Measurements from ENCODE around the gene PCSK4.
A peak's percentile ranks its signal among the peaks of the same experiment; 100 is the strongest.
"Not testable (repeated sequence)": the region's sequence is repeated elsewhere in the genome, so short reads cannot be mapped to it uniquely, and the experiment has no call there.

Gene PCSK4

DNA sequence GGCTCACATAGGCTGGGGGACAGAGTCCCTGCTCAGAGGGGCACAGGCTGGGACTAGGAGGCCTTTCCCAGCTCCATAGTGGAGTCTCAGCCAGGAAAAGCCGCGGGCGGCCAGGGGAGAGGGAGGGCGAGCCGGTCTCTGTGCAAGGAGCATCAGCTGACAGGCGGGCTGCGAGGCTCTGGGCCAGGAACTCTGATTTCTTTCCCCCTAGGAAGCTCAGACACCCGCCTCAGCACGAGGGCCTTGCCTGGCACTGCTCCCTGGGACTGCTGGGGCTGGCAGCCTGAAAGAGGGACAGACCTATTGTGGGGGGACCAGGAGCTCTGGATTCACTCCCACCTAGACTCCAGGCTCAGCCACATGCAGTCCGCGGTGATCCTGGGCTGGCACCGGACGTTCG, 31.5 kb upstream of the PCSK4 start:
- no peak for DNase-seq

- no peak for DNase-seq
These were observed 30.1 kb upstream of the PCSK4 start for GRCh38 chr19:1520203-1520780.

DNA sequence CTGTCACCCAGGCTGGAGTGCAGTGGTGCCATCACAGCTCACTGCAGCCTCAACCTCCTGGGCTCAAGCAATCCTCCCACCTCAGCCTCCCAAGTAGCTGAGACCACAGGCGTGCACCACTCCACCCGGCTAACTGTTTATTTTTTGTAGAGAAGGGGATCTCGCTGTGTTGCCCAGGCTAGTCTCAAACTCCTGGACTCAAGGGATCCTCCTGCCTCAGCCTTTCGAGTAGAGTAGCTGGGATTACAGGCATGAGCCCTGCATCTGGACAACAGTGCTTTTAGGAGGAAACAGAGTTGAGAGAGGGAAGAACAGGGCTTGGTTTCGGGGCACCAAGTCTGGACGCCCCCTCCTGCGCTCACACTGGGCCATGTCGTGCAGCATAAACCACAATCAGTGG, 29.7 kb upstream of the PCSK4 start:
- DNase-seq = not testable (repeated sequence)

DNA sequence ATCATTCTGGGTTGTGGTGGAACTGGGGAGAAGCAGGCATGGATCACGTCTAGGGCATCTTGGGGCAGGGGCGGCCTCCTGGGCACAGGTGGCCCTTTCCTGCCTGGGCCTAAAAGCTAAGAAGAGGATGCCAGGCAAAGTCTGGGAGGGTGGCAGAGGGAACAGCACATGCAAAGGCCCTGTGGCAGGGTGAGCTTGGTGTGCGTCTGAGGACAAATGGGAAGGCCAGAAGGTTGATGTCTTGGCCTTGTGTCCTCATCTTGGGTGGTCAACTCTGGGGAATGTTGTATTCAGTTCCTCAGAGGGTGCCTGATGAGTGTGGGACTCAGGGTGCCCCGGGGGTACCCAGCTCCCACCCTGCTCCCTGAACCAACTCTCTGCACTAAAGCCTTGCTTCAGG, 28.3 kb upstream of the PCSK4 start:
- DNase-seq = no peak

DNA sequence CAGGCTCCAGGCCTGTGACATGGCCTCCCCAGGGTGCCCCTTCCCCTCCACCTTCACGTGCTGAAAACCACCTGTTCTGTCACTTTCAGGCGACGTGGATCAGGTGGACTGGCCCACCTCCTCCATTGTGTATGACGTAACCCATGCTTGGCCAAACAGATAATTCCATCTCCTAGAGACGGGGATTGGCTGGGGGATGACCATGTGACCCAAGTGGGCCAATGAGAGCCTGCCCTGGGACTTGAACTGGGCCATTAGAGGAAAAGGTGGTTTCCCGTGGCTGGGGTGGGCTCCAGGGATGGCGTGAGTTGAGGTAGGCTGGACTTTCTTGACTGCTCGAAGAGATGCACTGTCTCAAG, 26.2 kb upstream of the PCSK4 start:
- DNase-seq = no peak

DNA sequence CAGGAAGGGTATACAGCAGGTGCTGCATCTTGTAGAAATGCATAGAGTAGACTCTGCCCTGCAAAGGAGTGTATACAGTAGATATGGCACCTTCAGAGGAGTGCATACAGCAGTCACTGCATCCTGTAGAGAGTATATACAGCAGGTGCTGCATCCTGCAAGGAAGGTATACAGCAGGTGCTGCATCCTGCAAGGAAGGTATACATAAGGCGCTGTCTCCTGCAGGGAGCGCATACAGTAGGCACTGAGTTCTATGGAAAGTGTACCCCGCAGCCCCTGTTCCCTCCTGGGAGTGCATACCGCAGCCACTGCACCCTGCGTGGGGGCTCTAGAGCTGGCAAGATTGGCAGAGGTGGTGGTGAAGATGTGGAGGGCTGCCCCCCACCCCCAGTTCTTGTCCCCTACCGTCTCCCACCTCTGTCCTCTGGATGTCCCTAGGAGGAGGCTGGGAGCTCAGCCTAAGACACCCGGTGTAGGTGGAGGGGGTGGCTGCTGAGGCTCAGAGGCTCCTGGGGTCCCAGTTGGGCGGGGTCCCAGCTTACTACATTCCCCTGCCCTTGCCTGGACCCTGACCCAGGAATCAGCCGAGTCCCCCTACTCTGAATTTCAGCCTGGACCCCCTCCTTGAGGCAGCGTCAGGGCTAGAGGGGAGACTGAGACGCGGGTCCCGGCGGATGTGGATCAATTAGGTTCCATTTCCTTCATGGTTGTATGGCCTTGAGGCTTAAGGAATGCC, 25.0 kb upstream of the PCSK4 start:
- DNase-seq = no peak

- DNase-seq = no peak
These were observed 24.1 kb upstream of the PCSK4 start for GRCh38 chr19:1514295-1514661.

DNA sequence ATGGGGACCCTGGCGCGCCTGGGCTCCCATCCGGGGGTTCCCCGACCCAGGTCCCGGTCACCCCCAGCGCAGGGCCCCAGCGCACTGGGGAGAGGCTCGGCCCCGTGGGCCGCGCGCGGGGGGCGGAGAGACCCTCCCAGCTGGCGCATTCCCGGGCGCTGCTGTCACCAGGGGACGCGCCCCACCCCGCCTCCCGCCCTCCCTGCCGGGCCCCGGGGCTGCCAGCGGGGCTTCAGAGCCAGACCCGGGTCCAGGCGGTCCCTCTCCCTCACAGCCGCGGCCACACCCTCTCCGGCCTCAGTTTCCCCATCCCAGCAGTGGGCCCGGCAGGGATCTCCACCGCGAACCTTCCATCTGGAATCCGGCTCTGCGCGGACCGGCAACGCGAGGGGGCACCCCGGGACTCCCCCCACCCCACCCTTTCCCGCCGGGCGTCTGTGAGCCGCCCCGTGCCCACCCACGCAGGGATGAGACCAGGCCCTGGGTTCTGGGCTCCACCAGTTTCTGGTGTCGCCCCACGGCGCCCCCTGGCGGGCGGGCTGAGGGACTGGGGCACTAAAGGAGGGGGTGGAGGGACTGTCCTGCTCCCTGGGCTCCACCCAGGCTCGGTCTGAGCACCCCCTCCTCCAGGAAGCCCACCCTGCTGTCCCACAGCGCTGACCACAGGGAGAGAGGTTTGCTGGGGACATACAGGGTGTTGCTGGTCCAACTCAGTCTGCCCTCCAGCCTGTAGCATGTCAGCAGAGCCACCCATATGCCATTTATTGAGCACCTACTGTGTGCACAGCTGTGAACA, 23.5 kb upstream of the PCSK4 start:
- peak; percentile 66 for DNase-seq

DNA sequence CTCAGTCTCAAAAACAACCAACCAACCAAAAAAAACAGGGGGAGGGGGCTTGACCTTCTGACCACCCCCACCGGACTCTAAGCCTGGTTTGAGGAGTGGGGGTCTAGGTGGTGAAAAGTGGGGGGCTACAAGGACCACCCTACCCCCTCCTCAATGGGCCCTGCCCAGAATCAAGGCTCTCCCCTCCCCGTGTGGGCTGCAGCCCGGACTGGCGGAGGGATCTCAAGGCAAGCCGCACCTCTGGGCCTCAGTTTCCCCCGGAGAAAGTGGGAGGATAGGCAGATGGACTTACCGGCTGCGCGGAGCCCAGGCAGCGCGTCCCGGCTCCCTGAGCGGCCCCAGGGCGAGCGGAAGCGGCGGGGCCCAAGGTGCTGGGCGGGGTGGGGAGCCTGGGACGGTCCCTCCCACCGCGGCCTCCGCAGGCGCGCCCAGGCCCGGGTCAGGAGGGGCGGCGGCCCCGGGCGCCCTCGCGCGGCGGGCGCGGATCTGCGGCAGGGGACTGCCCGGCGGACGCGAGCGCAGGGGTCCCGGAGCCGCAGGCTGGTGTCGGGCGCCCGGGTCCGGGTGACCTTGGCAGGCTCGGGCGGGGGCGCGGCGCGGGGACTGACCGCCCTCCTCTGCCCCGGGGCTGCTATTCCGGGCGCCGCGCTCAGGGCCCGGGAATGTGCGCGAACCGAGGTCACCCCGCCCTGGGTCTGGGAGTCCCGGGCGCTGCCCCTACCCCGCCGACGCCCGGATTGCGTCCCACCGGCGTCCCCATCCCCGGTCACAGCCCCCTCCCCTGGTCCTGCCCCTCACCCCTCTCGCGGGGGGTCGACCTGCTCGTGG, 22.7 kb upstream of the PCSK4 start, which contains the start of gene ADAMTSL5:
ADAMTSL5 (minus strand) TSS at position 349 of the 828 bp plus-strand sequence. CDS start 2,076 bp downstream, outside the sequence.
- DNase-seq = peak; percentile 69

DNA sequence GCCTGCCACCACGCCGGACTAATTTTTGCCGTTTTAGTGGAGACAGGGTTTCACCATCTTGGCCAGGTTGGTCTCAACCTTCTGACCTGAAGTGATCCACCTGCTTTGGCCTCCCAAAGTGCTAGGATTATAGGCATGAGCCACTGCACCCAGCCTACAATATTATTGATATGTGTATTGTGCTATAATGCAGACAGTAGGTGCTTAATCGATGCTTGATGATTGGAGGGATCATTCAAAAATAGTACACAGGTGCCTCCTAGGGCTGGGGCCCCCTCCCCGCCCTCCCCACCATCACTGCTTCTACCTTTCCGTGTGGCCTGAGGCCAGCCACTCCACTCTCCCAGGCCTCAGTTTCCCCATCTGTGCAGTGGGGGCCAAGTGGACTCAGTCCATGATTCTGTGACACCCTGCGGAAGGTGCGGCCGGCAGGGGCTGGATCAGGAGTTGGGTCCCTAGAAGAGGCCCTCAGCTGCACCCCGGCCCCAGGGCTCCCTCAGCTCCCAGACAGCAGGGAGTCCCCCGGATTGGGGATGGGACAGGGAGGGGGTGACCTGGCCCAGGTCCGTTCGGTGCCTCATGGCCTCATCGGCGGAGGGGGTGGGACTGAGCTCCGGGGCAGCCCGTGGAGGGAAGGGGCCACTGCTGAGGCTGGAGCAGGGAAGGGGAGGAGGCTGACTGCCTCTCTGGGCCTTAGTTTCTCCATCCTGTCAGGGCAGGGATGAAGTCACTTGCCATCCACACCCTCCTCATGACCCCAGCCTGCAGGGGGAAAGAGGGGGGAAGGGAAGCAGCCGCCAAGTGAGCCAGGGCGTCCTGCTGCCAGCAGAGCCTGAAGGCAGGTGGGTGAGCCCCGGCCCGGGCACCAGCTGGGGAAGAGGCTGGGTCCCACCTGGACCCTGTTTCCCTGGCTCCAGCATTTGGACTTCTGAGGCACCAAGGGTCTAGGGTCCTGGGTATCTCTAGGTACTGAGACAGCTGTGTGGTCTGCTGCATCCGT, 21.5 kb upstream of the PCSK4 start:
- no peak for DNase-seq

- no peak for DNase-seq
These were observed 20.7 kb upstream of the PCSK4 start for GRCh38 chr19:1510807-1511206.

DNA sequence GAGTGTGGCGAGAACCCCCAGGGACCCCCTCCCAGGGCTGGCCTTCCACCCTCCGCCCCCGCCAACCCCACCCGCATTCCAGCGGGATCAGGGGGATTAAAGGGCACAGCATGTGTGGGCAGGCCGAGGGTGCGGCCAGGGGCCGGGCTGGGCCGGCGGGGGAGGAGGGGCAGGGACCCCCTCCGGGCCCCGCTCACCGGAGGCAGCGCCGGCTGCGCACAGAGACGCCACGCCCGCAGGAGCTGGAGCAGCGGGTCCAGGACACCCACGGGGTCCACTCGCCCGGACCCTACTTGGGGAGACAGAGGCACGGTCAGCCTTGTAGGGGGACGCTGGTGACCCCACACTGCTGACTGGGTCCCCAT, 20.3 kb upstream of the PCSK4 start:
- no peak for DNase-seq

DNA sequence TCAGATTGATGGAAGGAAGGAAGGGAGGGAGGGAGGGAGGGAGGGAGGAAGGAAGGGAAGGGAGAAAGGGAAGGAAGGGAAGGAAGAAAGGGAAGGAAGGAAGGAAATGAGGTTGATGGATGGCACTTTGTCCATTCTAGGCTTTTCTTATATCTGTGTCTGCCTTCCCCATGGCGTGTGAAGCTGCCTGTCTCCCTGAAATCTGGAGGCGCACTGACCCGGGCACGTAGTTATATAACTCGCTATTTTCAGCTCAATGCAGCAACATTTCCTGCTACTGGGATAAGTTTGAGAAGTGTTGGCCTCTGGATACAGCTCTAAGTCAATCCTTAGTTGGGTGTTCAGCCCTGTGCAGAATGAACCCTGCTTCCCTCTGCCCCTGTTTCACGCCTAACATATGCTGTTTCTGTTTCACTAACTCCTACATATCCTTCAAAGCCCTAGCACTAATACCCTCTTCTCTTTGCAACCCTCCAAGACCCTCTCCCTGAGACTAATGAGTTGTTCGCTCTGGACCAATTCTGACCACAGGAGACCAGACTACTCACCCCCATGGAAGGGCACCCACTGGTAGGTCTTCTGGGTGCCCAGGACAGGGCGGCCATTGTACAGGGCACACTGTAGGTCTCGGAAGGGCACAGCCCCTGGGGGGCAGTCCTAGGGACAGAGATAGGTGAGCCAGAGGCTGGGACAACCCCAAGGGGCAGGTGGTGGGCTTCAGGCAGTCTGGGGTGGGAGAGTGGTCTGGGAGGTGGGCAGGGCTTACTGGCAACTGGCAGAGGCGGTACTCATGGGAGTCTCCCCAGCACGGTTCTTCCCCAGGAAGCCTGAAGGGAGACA, 19.7 kb upstream of the PCSK4 start:
- DNase-seq = no peak

DNA sequence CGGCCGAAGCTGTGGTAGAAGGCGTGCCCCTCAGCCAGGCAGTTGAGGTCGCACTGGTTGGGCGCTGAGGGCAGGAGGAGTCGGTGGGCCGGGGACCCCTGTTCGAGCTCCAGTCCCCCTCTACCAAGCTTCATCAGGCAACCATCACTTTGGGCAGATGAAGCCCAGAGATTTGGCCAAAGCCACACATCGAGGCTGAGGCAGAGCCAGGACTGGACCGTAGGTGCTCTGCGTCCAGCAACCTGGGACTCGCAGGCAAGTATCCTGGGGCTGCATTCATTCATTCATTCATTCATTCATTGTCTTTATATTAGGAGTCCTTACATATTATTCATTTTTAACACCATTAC, 18.3 kb upstream of the PCSK4 start:
- no peak for DNase-seq

- DNase-seq = peak; percentile 92
These were observed 17.8 kb upstream of the PCSK4 start for GRCh38 chr19:1507763-1508506.

DNA sequence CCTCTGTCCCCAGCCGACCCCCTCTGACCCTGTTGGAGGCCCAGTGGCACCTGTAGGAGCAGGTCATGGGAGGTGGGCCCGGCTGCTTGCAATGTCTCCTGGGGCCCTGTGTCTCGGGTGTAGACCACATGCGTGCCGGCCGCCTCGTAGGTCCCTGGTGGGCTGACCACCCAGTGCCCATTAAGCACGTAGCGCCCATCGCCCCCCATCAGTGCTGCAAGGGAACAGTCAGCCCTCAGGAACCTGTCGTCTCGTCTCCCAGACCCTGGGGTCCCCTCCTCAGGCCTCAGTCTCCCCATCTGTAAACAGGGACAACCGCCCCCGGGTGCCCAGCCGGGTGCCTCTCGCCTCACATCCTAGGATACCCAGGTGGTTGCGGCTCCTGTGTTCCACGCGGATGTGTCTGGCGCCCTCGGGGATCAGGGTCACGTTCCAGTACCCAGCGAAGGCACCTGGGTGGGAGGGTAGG, 17.1 kb upstream of the PCSK4 start:
- DNase-seq = no peak

- DNase-seq = no peak
These were observed 16.1 kb upstream of the PCSK4 start for GRCh38 chr19:1505991-1506881.

DNA sequence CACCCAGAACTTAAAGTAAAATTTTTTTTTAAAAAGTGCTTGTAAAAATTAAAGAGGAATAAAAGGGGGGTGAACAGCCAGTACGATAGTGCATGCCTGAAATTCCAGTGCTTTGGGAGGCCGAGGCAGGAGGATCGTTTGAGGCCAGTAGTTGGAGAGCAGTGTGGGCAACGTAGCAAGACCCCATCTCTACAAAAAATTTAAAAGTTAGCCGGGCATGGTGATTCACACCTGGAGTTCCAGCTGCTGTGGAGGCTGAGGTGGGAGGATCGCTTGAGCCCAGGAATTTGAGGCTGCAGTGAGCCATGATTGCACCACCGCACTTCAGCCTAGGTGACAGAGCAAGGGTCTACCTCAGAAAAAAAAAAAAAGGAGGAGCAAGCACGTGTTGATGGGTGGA, 14.9 kb upstream of the PCSK4 start:
- DNase-seq = no peak

Data from hematopoietic multipotent progenitor cell treated with erythropoietin and hydrocortisone succinate and interleukin-3 and kit ligand, for 8 days (in vitro differentiated cells).